ENCODE measurements around the gene CBX4. TPM values are rescaled to one million over a fixed set of nuclear protein-coding genes. Genes with fewer than 3 reads are reported as not detected.

The CBX4 gene
- polyA plus RNA-seq, 1 of the 3 experiments (the other 2 are of a cell fraction), result 21.9 TPM

GRCh38 chr17:79878329-79878947, 39.2 kb upstream of the CBX4 start:
- H3K4me2 ChIP-seq, result no peak overlapping the region
- H3K4me1 ChIP-seq (ENCODE audit: control insufficient read depth in 1 of 2, insufficient read depth in 2 of 2, low read depth in 1 of 2, low read length in 1 of 2), result no peaks in the 10 kb centered on the region
- H3K4me3 ChIP-seq (ENCODE audit: low read depth in 2 of 2, low read length in 1 of 2), result no peak overlapping the region
- 84% methylated on average over 5 of the region's 10 CpGs for WGBS (ENCODE audit: low lambda C conversion rate)
- H3K9me3 ChIP-seq, result no peaks in the 10 kb centered on the region
- H3K9ac ChIP-seq, result no peak overlapping the region
- ChIA-PET CTCF (interaction anchor here (1.2 to 2.2 kb wide), 5 partner anchors 11 to 70 kb away, joined by 3 to 8 read pairs (median 5); no protein-coding TSS in a partner anchor), POLR2A (no interaction called here)
- no peak overlapping the region for H2AFZ ChIP-seq (ENCODE audit: low read depth)
- no peaks in the 10 kb centered on the region for H3K36me3 ChIP-seq (replicated peaks in 1 of 2; ENCODE audit: control insufficient read depth in 1 of 2, insufficient read depth in 2 of 2, low read length in 1 of 2)
- DNase-seq, result peak; percentile 10
- no peak for TF ChIP-seq RCOR1 (IDR thresholded peaks at IDR 0.05; ENCODE audit: low read length)
- no peak for TF ChIP-seq ZBTB33 (IDR thresholded peaks at IDR 0.05; ENCODE audit: borderline replicate concordance, low read depth)
- TF ChIP-seq TAF1 (IDR thresholded peaks at IDR 0.05; ENCODE audit: borderline replicate concordance, low read depth, low read length), result no peak
- TF ChIP-seq MEF2A (IDR thresholded peaks at IDR 0.05; ENCODE audit: borderline replicate concordance, low read depth), result no peak
- TF ChIP-seq RFX5 (IDR thresholded peaks at IDR 0.05; ENCODE audit: low read length), result no peak
- no peak for TF ChIP-seq FOXJ3 (CRISPR knock-in tag; IDR thresholded peaks at IDR 0.05)
- TF ChIP-seq PBX3 (IDR thresholded peaks at IDR 0.05), result no peak
- no peak for TF ChIP-seq CTCF (IDR thresholded peaks at IDR 0.05)
- no peak for TF ChIP-seq EZH2phosphoT487 (IDR thresholded peaks at IDR 0.05; ENCODE audit: borderline replicate concordance, low read depth)
- TF ChIP-seq IRF3 (IDR thresholded peaks at IDR 0.05; ENCODE audit: low read depth, low read length), result no peak
- no peak for TF ChIP-seq ELF1 (IDR thresholded peaks at IDR 0.05)
- no peak for TF ChIP-seq GABPA (IDR thresholded peaks at IDR 0.05; ENCODE audit: low read depth)
- TF ChIP-seq TEAD4 (IDR thresholded peaks at IDR 0.05; ENCODE audit: borderline replicate concordance, insufficient read depth), result no peak
- no peak for TF ChIP-seq POLR2AphosphoS5 (IDR thresholded peaks at IDR 0.05; ENCODE audit: low read depth, low read length)
- no peak for TF ChIP-seq YY1 (IDR thresholded peaks at IDR 0.05; ENCODE audit: low read depth)
- H3K27ac ChIP-seq (ENCODE audit: low read depth in 2 of 2, low read length in 1 of 2), result no peak overlapping the region
- H4K20me1 ChIP-seq (ENCODE audit: insufficient read depth), result no peaks in the 10 kb centered on the region
- H3K27me3 ChIP-seq (ENCODE audit: insufficient read depth), result no peaks in the 10 kb centered on the region; the same call in 1 of the 2 replicates
- H3K9me2 ChIP-seq, result no peaks in the 10 kb centered on the region
- no peaks in the 10 kb centered on the region for H3K79me2 ChIP-seq (ENCODE audit: insufficient read depth)
- no peaks in the 10 kb centered on the region for H3F3A ChIP-seq (replicated peaks; ENCODE audit: insufficient read depth)

All from SK-N-SH (cell line).